SK-N-SH (cell line): ENCODE data around the gene MYH11. TPM values are rescaled to one million over a fixed set of nuclear protein-coding genes. Genes with fewer than 3 reads are reported as not detected.
"Not testable (repeated sequence)": the region's sequence is repeated elsewhere in the genome, so short reads cannot be mapped to it uniquely, and the experiment has no call there.

Source experiments
- CTCF ChIA-PET: fragments of 300-600, 350-600 bp; formaldehyde crosslinking; extraction: SDS; loops from one replicate; lab custom pipeline; 2021; lab: Yijun Ruan, JAX
- POLR2A ChIA-PET: fragments of 350-600 bp; sonication (Branson Sonifier 250); formaldehyde crosslinking; extraction: SDS; loops from one replicate; lab custom pipeline; 2020; ENCODE audit warnings: antibody characterized with exemption, inconsistent platforms; lab: Yijun Ruan, JAX
- DNase-seq: peaks from one replicate; pipeline ENCODE4 v3.0.0; 2012
- H2AFZ ChIP-seq: fragments of 200-600 bp; sonication (generic); 2 replicates; pipeline ENCODE4 v1.8.1; 2016; ENCODE audit warnings: antibody characterized with exemption, mild to moderate bottlenecking, low read depth
- H3F3A ChIP-seq: fragments of 200-600 bp; sonication (generic); replicated peaks from 2 replicates; pipeline ENCODE3; 2016; ENCODE audit warnings: antibody characterized with exemption, mild to moderate bottlenecking; ENCODE audit not compliant: insufficient read depth
- H3K27ac ChIP-seq, 2 experiments: fragments of 200-500 bp in 1 of 2; fragments of 200-600 bp in 1 of 2; sonication (Bioruptor generic) in 1 of 2; sonication (generic), shearing (Covaris generic) in 1 of 2; 2 replicates each; pipeline versions ENCODE4 v1.5.1 to v1.6.1; 2014 to 2016; ENCODE audit warnings: low read depth in 2 of 2, inconsistent platforms in 1 of 2, low read length in 1 of 2, mild to moderate bottlenecking in 1 of 2, mixed read lengths in 1 of 2
- H3K27me3 ChIP-seq: fragments of 200-600 bp; sonication (generic), shearing (Covaris generic); 2 replicates; pipeline ENCODE4 v1.6.1; 2016; ENCODE audit warnings: mixed run types; ENCODE audit not compliant: insufficient read depth
- H3K36me3 ChIP-seq, 2 experiments: fragments of 200-500 bp in 1 of 2; fragments of 200-600 bp in 1 of 2; sonication (Bioruptor generic) in 1 of 2; sonication (generic) in 1 of 2; replicated peaks in 1 of 2; 2 replicates each; pipeline versions ENCODE3 to v1.5.1; 2014 to 2016; ENCODE audit warnings: low read length in 1 of 2, mild to moderate bottlenecking in 1 of 2; ENCODE audit not compliant: insufficient read depth in 2 of 2, control insufficient read depth in 1 of 2
- H3K4me1 ChIP-seq, 2 experiments: fragments of 200-500 bp in 1 of 2; fragments of 200-600 bp in 1 of 2; sonication (Bioruptor generic) in 1 of 2; sonication (generic), shearing (Covaris generic) in 1 of 2; 2 replicates each; pipeline versions ENCODE4 v1.5.1 to v1.6.1; 2014 to 2016; ENCODE audit warnings: low read depth in 1 of 2, low read length in 1 of 2, mixed run types in 1 of 2; ENCODE audit not compliant: insufficient read depth in 2 of 2, control insufficient read depth in 1 of 2
- H3K4me2 ChIP-seq: fragments of 200-600 bp; sonication (generic), shearing (Covaris generic); 2 replicates; pipeline ENCODE4 v1.6.1; 2017; ENCODE audit warnings: mixed run types
- H3K4me3 ChIP-seq, 2 experiments: fragments of 200-500 bp in 1 of 2; fragments of 200-600 bp in 1 of 2; sonication (Bioruptor generic) in 1 of 2; sonication (generic), shearing (Covaris generic) in 1 of 2; 2 replicates each; pipeline versions ENCODE4 v1.5.1 to v1.8.1; 2014 to 2016; ENCODE audit warnings: low read depth in 2 of 2, inconsistent platforms in 1 of 2, low read length in 1 of 2, mild to moderate bottlenecking in 1 of 2, mixed read lengths in 1 of 2, moderate library complexity in 1 of 2
- H3K79me2 ChIP-seq: fragments of 200-600 bp; sonication (generic); 2 replicates; pipeline ENCODE4 v1.8.1; 2017; ENCODE audit warnings: mild to moderate bottlenecking; ENCODE audit not compliant: insufficient read depth
- H3K9ac ChIP-seq: fragments of 200-600 bp; sonication (generic); 2 replicates; pipeline ENCODE4 v1.6.1; 2017; ENCODE audit warnings: mixed run types
- H3K9me2 ChIP-seq: fragments of 200-600 bp; sonication (generic); 2 replicates; pipeline ENCODE4 v1.6.1; 2017; ENCODE audit warnings: mixed run types
- H3K9me3 ChIP-seq: fragments of 200-600 bp; sonication (generic); 2 replicates; pipeline ENCODE4 v1.6.1; 2017; ENCODE audit warnings: mixed run types, mild to moderate bottlenecking, moderate library complexity
- H4K20me1 ChIP-seq: fragments of 200-600 bp; sonication (generic); 2 replicates; pipeline ENCODE4 v1.6.1; 2017; ENCODE audit warnings: mild to moderate bottlenecking, mixed run types; ENCODE audit not compliant: insufficient read depth
- CHD2 ChIP-seq: fragments of 150-350 bp; IDR thresholded peaks from 2 replicates; pipeline ENCODE4 v1.6.1; 2018; ENCODE audit warnings: low read length; ENCODE audit not compliant: partially characterized antibody
- ELF1 ChIP-seq: IDR thresholded peaks from 2 replicates; pipeline ENCODE4 v1.4.0; 2012
- EP300 ChIP-seq, 2 experiments: IDR thresholded peaks; 2 replicates each; pipeline versions ENCODE4 v1.4.0 to v1.6.1; 2012; ENCODE audit warnings: borderline replicate concordance in 1 of 2, low read depth in 1 of 2, low read length in 1 of 2
- FOXM1 ChIP-seq: IDR thresholded peaks from 2 replicates; pipeline ENCODE4 v1.4.0; 2012; ENCODE audit warnings: low read depth, mild to moderate bottlenecking
- GATA2 ChIP-seq: sonication (generic); formaldehyde crosslinking; IDR thresholded peaks from 2 replicates; pipeline ENCODE4 v1.5.0; 2020; ENCODE audit warnings: mild to moderate bottlenecking, missing genetic modification reagents
- MEF2A ChIP-seq: IDR thresholded peaks from 2 replicates; pipeline ENCODE4 v1.4.0; 2012; ENCODE audit warnings: low read depth, borderline replicate concordance
- NFIC ChIP-seq: IDR thresholded peaks from 2 replicates; pipeline ENCODE4 v1.4.0; 2012; ENCODE audit warnings: borderline replicate concordance
- POLR2AphosphoS5 ChIP-seq: IDR thresholded peaks from 2 replicates; pipeline ENCODE4 v1.6.1; 2012; ENCODE audit warnings: low read depth, low read length
- USF1 ChIP-seq: IDR thresholded peaks from 2 replicates; pipeline ENCODE4 v1.4.0; 2012; ENCODE audit warnings: low read depth, borderline replicate concordance
- WGBS: methylation state at CpG from one replicate; pipeline ENCODE4 v1.1.6; 2017; ENCODE audit warnings: low lambda C conversion rate; 5-methylcytosine and 5-hydroxymethylcytosine counted together
- polyA plus RNA-seq, 3 experiments: library from polyadenylated mRNA; depleted of rRNA; stranded (reverse); fragments of >200 nt; gene quantifications; 2 replicates each; pipeline ENCODE4 v1.2.3, GENCODE V29; 2012

Gene MYH11
- polyA plus RNA-seq, 1 of the 3 experiments (the other 2 are of a cell fraction), result 0.02 TPM

GRCh38 chr16:15674571-15674970, 182.3 kb downstream of the MYH11 start:
- no peak overlapping the region for H3K9ac ChIP-seq
- H3K27ac ChIP-seq, result no peak overlapping the region
- no peaks in the 10 kb centered on the region for H3K9me2 ChIP-seq
- H3K36me3 ChIP-seq, result peaks cover 3 to 9% of the 10 kb centered on the region in 2 experiments
- no peak overlapping the region for H3K4me2 ChIP-seq
- H3K27me3 ChIP-seq, result no peaks in the 10 kb centered on the region
- no peak for TF ChIP-seq ELF1
- TF ChIP-seq NFIC, result no peak
- TF ChIP-seq CHD2, result no peak
- no peak for TF ChIP-seq USF1
- TF ChIP-seq POLR2AphosphoS5, result no peak
- TF ChIP-seq, all 33 proteins: peak for 0
- H3F3A ChIP-seq, result no peaks in the 10 kb centered on the region
- H4K20me1 ChIP-seq, result 0 out of 2 replicates have a peak, but pooled peaks cover 5% of the 10 kb centered on the region
- ChIA-PET POLR2A (no interaction called here), CTCF (no interaction called here)
- no peak overlapping the region for H3K4me3 ChIP-seq
- no peak for DNase-seq
- H3K9me3 ChIP-seq, result no peaks in the 10 kb centered on the region
- H3K4me1 ChIP-seq, result no peaks in the 10 kb centered on the region; a peak in 1 of 4 replicates
- 94% methylated on average over 7 of the region's 7 CpGs for WGBS
- no peak overlapping the region for H2AFZ ChIP-seq
- H3K79me2 ChIP-seq, result peaks cover 21% of the 10 kb centered on the region; the same call in 1 of the 2 replicates

GRCh38 chr16:15672514-15673167, 184.2 kb downstream of the MYH11 start:
- Histone ChIP-seq H3K9me2 (no peaks in the 10 kb centered on the region), H4K20me1 (0 out of 2 replicates have a peak, but pooled peaks cover 5% of the 10 kb centered on the region), H3K27me3 (no peaks in the 10 kb centered on the region), H3K79me2 (peaks cover 27% of the 10 kb centered on the region; the same call in 1 of the 2 replicates), H3F3A (no peaks in the 10 kb centered on the region), H3K9ac (no peak overlapping the region), H3K9me3 (no peaks in the 10 kb centered on the region), H3K27ac (no peak overlapping the region), H3K4me2 (no peak overlapping the region), H3K36me3 (peaks cover 0 to 14% of the 10 kb centered on the region in 2 experiments), H3K4me1 (no peaks in the 10 kb centered on the region), H2AFZ (no peak overlapping the region), H3K4me3 (no peak overlapping the region)
- TF ChIP-seq POLR2AphosphoS5 (no peak), GATA2 (no peak), EP300 (IDR thresholded peaks at IDR 0.05; ENCODE audit: borderline replicate concordance in 1 of 2, low read depth in 1 of 2, low read length in 1 of 2) (no peak), ELF1 (no peak), FOXM1 (no peak), MEF2A (no peak)
- 74% methylated on average over 20 of the region's 20 CpGs for WGBS
- CTCF ChIA-PET, result interaction anchor here (0.9 kb wide), 1 partner anchor 29 kb away, joined by 3 read pairs; no protein-coding TSS in a partner anchor
- DNase-seq, result no peak
- POLR2A ChIA-PET, result no interaction called here

- peaks cover 2 to 18% of the 10 kb centered on the region in 2 experiments for H3K36me3 ChIP-seq
- H3K4me1 ChIP-seq, H3K9me2 ChIP-seq, H3K4me3 ChIP-seq, H2AFZ ChIP-seq, H3F3A ChIP-seq, H4K20me1 ChIP-seq, H3K27ac ChIP-seq, H3K4me2 ChIP-seq, DNase-seq, H3K9ac ChIP-seq, H3K27me3 ChIP-seq, H3K9me3 ChIP-seq, POLR2A ChIA-PET: not testable (repeated sequence)
- CTCF ChIA-PET, result interaction anchor here (0.9 to 1.3 kb wide), 2 partner anchors 28 to 150 kb away, joined by 3 to 4 read pairs; no protein-coding TSS in a partner anchor
- peaks cover 27% of the 10 kb centered on the region; the same call in 1 of the 2 replicates for H3K79me2 ChIP-seq
- WGBS, result 95% methylated on average over 10 of the region's 10 CpGs
These were observed 184.7 kb downstream of the MYH11 start for GRCh38 chr16:15672127-15672513.
